GM18498 (cell line): ENCODE data around the gene CPLANE2.

ENCODE experiments used
- ATAC-seq: cut with Tn5 transposase; IDR thresholded peaks from one replicate; pipeline ENCODE4 v1.9.1; 2021; ENCODE audit warnings: mild to moderate bottlenecking, moderate library complexity; ENCODE audit not compliant: unreplicated experiment

CPLANE2 gene

DNA sequence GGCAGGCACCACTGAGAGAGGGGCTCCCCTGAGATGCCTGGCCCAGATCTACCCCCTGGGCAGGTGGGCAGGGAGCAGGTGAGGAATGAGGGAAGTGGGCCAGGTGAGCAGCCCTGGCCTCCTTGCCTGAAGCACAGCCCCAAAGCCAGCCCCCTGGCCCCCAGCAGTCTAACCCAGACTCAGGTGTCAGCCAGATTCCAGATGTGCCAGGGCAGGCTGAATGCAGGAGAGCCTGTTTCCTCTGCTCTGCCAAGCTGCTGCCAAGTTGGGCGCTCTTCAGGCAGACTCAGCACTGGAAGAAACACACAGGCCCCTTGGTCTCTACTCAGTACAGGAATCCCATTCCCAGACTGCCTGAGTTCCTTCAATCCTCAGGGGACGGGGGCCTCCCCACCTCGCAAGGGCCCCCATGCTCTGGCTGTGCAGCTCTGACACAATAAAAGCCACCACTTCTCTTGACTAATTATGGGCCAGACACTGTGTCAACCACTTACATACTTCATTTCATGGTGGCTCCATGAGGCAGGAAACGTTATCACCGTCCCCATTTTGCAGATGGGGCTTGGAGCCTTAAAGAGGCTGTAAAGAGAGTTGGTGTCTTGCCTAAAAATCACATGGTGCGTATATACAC, 45.0 kb downstream of the CPLANE2 start:
- ATAC-seq, result no peak

DNA sequence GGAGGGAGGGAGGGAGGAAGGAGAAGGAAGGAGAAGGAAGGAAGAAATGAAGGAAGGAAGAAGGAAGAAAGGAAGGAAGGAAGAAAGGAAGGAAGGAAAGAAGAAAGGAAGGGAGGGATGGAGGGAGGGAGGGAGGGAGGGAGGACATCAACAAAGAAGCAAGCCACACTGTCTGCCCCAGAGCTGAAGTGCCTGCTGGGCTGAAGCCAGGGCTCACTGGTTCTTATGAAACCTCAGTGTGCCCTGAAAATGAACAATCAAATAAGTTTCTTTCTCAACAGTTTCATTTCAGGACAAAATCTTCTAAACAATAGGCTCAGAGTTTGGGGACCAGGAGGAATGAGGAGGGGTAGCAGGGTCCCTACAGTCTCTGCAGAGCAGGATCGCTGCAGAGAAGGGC, 45.7 kb downstream of the CPLANE2 start:
- no peak for ATAC-seq

DNA sequence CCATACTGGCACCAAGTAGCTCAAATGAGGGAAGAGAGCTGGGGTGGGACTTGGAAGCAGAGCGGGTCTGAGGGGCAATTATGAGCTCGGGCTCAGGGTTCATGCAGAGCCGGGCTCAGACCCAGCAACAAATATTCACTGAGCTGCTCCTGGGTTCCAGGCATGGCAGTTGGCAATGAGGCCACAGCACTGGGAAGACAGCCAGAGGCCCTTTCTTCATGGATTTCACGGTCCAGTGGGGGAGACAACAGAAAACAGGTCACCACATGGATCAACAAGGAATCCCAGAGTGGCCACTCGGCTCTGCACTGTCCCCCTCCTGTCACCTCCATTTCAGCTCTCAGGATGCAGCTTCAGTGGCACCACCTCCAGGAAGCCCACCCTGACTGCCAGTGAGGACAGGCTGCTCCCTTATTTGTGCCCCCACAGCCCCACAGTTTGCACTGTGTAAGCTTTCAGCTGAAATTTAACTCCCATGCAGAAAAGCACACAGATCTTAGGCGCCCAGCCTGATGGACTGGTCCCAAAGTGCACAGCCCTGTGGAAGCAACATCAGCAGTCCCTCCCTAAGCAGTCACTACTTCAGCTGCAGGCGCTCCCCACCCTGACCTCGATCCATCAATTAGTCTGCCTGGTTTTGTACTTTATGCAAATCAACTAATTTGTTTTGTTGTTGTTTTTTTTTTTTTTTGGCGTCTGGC, 46.9 kb downstream of the CPLANE2 start:
- ATAC-seq, result no peak

DNA sequence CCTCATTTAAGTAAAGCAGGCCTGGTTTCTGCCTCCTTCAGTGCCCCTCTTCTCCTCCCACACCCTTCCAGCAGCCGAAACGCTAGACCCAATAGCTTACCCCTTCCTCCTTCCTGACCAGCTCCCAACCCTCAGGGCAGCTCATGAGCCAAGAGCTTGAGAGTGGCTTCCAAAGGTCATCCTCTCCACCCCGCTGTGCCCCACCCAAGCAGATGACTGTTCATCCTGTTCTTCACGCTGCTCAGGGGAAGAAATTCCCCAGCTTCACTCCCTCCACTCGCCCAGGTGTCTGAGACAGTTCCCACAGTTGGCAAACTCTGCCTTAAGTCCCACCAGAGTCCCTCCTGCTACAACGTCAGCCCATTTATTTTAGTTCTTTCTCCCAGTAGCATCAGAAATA, 48.0 kb downstream of the CPLANE2 start:
- ATAC-seq, result no peak

DNA sequence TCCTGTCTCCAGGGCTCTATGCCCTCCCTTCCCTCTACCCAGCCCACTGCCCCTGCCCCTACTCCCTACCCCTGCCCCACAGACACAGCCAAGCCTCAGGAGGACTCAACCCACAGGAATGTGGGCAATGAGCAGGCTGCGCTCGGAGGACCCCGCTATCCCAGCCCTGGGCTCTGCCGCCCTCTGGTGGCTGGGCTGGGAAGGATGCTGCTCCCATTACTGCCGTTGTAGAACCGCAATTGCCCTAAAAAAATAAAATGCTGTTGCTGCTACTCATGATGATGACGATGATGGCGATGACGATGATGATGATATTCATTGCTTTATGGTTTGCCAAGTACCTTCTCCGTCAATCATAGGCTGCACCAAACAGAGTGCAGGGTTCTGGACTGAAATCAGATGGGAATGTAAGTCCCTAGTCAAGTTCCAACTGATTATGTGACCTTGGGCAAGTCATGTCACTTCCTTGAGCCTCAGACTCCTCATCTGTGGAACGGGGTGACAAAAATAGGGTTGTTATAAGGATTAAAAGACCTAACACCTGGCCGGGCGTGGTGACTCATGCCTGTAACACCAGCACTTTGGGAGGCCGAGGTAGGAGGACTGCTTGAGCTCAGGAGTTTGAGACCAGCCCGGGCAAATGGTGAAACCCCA, 49.1 kb downstream of the CPLANE2 start:
- ATAC-seq, result no peak

DNA sequence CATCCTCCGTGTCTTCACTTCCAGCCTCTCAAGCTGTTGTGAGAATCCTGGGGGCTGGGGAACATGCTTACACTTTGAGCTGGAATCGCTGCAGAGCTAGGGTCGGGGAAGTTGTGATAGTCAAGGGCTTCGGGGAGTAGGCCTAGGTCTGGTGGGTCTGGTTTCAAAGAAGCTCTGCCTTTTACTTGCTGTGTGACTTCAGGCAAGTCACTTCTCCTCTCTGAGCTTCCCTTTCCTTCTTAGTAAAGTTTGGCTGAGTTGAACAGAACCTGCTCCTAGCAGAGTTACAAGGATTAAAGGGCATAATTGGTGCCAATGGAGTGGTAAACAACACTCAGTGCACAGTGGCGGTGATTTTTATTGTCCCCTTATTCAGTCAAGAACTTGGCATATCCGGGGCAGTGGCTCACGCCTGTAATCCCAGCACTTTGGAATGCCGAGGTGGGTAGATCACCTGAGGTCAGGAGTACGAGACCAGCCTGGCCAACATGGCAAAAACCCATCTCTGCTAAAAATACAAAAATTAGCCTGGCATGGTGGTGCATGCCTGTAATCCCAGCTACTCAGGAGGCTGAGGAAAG, 50.2 kb downstream of the CPLANE2 start:
- ATAC-seq, result no peak

DNA sequence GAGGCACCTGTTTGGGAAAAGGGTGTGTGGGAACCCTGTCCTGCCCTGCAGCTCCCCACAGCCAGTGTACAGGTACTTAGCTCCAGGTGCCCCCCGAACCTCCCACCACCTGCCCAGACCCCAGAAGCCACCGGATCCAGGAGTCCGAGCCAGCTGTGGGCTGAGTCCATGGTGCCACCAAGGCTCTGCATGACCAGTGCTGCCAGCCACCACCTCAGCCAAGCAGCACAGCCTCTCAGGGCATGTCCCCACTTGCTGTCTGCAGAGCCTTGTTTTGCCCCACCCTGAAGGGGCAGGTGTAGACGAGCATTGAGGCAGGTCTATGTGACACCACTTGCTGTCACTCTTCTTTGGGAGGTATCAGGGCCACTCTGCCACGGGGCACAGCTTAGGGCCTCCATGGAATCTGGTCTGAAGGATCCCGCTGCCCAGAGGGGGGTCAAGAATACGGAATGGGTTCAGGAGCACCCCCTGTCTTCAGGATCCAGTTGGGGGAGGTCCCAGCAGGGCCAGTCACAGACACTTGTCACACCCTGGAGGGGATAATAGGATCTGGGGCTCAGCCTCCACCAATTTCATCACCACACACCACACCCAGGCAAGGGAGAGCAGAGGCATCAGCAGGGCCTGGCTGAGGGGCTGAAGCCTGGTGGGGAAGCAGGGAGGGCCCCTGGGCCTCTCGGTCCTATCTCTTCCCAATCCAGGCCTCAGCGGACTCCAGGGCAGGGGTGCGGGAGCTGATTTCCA, 52.3 kb downstream of the CPLANE2 start:
- no peak for ATAC-seq

DNA sequence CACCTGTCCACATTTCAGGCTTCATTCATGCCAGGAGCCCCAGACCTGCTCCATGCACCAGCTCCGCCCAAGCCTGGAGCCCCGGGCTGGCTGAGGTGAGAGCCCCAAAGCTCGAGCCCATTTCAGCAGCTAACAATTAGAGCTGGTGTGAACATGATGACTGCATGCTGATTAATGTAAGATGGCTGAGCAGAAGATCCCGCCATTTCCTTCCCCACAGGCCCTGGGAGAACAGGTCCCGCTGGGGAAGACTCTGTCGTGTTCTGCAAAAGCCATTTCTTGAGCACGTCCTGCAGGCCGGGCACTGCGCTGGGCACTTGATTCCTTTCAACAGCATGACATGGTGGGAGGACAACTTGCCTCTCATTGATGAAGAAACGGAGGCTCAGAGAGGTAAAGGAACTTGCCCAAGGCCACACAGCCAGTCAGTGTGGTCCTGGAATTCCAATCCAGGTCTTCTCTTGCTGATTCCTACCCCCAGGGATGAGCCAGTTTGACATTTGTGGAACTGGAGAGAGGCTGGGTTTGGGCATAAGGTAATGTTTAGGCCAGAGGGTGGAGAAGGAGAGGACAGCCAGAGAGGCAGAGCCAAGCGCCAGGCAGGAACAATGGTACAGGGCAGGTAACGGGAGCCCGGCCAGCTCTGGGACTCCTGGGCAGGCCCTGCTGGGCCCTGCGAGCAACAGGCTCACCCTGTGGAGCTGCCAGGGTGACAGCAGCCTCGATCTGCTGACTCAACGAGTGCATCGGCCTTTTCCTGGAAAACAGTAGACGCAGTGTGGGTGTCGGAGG, 53.0 kb downstream of the CPLANE2 start:
- no peak for ATAC-seq

DNA sequence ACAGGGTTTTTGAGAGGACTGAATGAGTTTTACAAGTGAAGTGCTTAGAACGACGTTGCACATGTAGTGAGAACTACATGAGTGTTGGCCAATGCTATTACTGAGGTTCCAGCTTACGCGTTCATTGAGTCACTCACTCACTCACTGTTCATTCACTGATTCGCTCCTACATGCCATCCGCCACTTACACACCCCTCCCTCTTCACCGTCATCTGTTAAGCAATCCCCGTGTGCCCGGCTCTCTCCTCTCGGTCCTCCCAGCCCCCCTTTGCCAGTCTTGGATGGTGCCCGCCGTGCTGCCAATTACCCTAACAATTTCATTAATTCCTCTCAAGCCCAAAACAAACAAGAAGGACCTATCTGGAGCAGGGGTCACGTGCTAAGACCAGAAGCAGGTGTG, 53.8 kb downstream of the CPLANE2 start:
- no peak for ATAC-seq

DNA sequence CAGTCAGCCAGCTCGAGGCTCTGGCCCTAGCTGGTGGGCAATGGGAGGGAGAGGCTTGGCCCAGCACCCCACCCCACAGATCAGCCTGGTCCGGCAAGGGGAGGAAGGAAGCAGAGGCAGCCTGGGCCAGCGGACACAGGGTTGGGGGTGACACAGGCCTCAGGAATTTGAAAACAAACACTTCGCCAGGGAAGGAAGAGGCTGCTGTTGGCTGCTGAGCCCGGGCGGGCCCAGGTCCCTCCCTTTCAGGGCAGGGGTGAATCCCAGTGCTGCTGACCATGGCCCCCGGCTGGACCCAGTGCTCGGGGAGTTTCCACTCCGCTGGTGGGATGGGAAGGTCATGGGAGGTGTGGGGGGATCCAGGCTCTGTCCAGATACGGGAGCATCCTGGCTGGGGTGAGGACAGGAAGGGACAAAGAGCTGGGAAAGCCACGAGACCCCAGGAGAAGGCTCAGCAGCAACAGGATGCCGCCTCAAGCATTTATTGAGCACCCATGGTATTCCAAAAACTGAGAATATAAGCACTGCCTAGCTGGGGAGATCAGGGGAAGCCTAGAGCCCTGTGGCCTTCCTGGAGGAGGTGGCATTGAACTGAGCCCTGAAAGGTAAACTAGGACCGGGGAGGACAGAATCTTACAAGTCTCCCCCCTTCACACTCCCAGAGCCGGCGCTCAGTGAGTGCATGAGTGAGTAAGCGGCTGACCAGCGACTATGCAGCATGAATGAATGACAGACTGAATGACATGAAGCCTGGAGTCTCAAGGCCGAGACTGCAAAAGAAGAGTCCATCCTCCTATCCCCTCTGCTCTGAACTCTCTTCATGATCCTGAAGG, 54.9 kb downstream of the CPLANE2 start:
- no peak for ATAC-seq
